B cell (primary cell): Measurements from ENCODE around the gene ZFR2. TPM values are rescaled to one million over a fixed set of nuclear protein-coding genes. Genes with fewer than 3 reads are reported as not detected.
"Not testable (repeated sequence)": the region's sequence is repeated elsewhere in the genome, so short reads cannot be mapped to it uniquely, and the experiment has no call there.

Experiments used
- ATAC-seq: fragments of 200-7000 bp; cut with Tn5 transposase; one replicate; pipeline ENCODE4 v1.10.0; 2021; ENCODE audit warnings: low read depth, mild to moderate bottlenecking, moderate number of reproducible peaks, moderate library complexity
- CTCF ChIA-PET: fragments of 350-600 bp; sonication (Branson Sonifier 250); formaldehyde crosslinking; loops from one replicate; lab custom pipeline; 2021; ENCODE audit warnings: antibody characterized with exemption, inconsistent platforms; lab: Charles Lee
- POLR2A ChIA-PET: fragments of 350-600 bp; sonication (Branson Sonifier 250); formaldehyde crosslinking; loops from one replicate; lab custom pipeline; 2021; ENCODE audit warnings: antibody characterized with exemption; lab: Charles Lee
- DNase-seq: peaks from one replicate; pipeline ENCODE4 v3.0.0; 2013
- H2AFZ ChIP-seq: 2 replicates; pipeline ENCODE4 v1.6.1; 2012; ENCODE audit warnings: mild to moderate bottlenecking, low read depth, low read length; ENCODE audit not compliant: insufficient read depth, poor library complexity, severe bottlenecking
- H3K27ac ChIP-seq, 2 donors: 1 replicate in 1 of 2; 2 replicates in 1 of 2; pipeline ENCODE4 v1.5.1; 2012 to 2013; ENCODE audit warnings: low read length in 2 of 2, mild to moderate bottlenecking in 2 of 2, moderate library complexity in 1 of 2
- H3K27me3 ChIP-seq, 4 experiments: fragments of 200-600 bp in 1 of 4; sonication (generic) in 1 of 4; replicated peaks in 1 of 4; 1 replicate in 2 of 4; 2 replicates in 2 of 4; pipeline versions ENCODE4 v1.6.1 to v1.7.0; 2013 to 2016; ENCODE audit warnings: low read length in 3 of 4, mild to moderate bottlenecking in 2 of 4, mixed read lengths in 1 of 4, moderate library complexity in 1 of 4; ENCODE audit not compliant: insufficient read depth in 4 of 4, control insufficient read depth in 3 of 4; ENCODE audit errors: control extremely low read depth in 1 of 4
- H3K36me3 ChIP-seq, 2 experiments: replicated peaks in 1 of 2; 1 replicate in 1 of 2; 2 replicates in 1 of 2; pipeline versions ENCODE4 v1.6.1 to v1.7.1; 2013; ENCODE audit warnings: low read length in 1 of 2; ENCODE audit not compliant: insufficient read depth in 2 of 2, control insufficient read depth in 1 of 2; ENCODE audit errors: control extremely low read depth in 1 of 2, extremely low read depth in 1 of 2
- H3K4me1 ChIP-seq, 2 donors: fragments of 200-600 bp in 1 of 2; sonication (generic) in 1 of 2; 1 replicate in 1 of 2; 2 replicates in 1 of 2; pipeline versions ENCODE4 v1.5.1 to v1.6.1; 2013 to 2017; ENCODE audit warnings: low read length in 2 of 2; ENCODE audit not compliant: control insufficient read depth in 2 of 2, insufficient read depth in 2 of 2
- H3K4me2 ChIP-seq: replicated peaks from 2 replicates; pipeline ENCODE3; 2012; ENCODE audit warnings: mild to moderate bottlenecking, low read depth, low read length; ENCODE audit not compliant: poor library complexity, severe bottlenecking
- H3K4me3 ChIP-seq, 5 experiments: fragments of 200-600 bp in 1 of 5; sonication (generic) in 1 of 5; 1 replicate in 3 of 5; 2 replicates in 2 of 5; pipeline versions ENCODE4 v1.5.1 to v1.7.0; 2011 to 2016; ENCODE audit warnings: low read length in 4 of 5, mild to moderate bottlenecking in 4 of 5, low read depth in 2 of 5, control low read depth in 1 of 5, moderate library complexity in 1 of 5; ENCODE audit not compliant: insufficient read depth in 1 of 5; ENCODE audit errors: control extremely low read depth in 1 of 5, extremely low read depth in 1 of 5
- H3K79me2 ChIP-seq: fragments of 200-600 bp; sonication (generic); one replicate; pipeline ENCODE4 v1.6.0; 2016; ENCODE audit warnings: low read length; ENCODE audit not compliant: control insufficient read depth, insufficient read depth
- H3K9ac ChIP-seq: fragments of 200-600 bp; sonication (generic); 2 replicates; pipeline ENCODE4 v1.6.1; 2017; ENCODE audit warnings: mild to moderate bottlenecking, low read length, moderate library complexity
- H3K9me3 ChIP-seq, 3 donors: one replicate each; pipeline versions ENCODE4 v1.6.1 to v1.7.1; 2013; ENCODE audit warnings: low read length in 2 of 3; ENCODE audit not compliant: control insufficient read depth in 2 of 3, insufficient read depth in 1 of 3; ENCODE audit errors: control extremely low read depth in 1 of 3
- H4K20me1 ChIP-seq: 2 replicates; pipeline ENCODE4 v1.6.0; 2012; ENCODE audit warnings: mild to moderate bottlenecking, low read length; ENCODE audit not compliant: insufficient read depth, control insufficient read depth, poor library complexity, severe bottlenecking
- H3K27ac Mint-ChIP-seq: one replicate; pipeline ENCODE4 v1.8.0; 2021; ENCODE audit warnings: mixed read lengths
- H3K27me3 Mint-ChIP-seq: one replicate; pipeline ENCODE4 v1.8.0; 2021; ENCODE audit warnings: mixed read lengths
- H3K4me1 Mint-ChIP-seq: one replicate; pipeline ENCODE4 v1.8.0; 2021; ENCODE audit warnings: mixed read lengths
- H3K4me3 Mint-ChIP-seq: one replicate; pipeline ENCODE4 v1.8.0; 2021; ENCODE audit warnings: mixed read lengths
- H3K9me3 Mint-ChIP-seq: one replicate; pipeline ENCODE4 v1.8.0; 2022; ENCODE audit warnings: mixed read lengths; ENCODE audit not compliant: insufficient read depth
- EZH2 ChIP-seq: IDR thresholded peaks from 2 replicates; pipeline ENCODE4 v1.6.1; 2012; ENCODE audit warnings: borderline replicate concordance, low read depth, mild to moderate bottlenecking, moderate library complexity, low read length; ENCODE audit not compliant: insufficient read depth, poor library complexity, severe bottlenecking
- WGBS: methylation state at CpG from one replicate; pipeline ENCODE4 v1.1.5; 2013; ENCODE audit warnings: missing lambda C conversion rate; ENCODE audit not compliant: insufficient coverage; 5-methylcytosine and 5-hydroxymethylcytosine counted together
- intact Hi-C: fragments of 100-400 bp; cut with micrococcal nuclease; formaldehyde crosslinking; loops from one replicate; pipeline ENCODE4 v1.10.0; 2022
- polyA plus RNA-seq: library from polyadenylated mRNA; depleted of rRNA; stranded (reverse); fragments of >200 nt; gene quantifications from 2 replicates; pipeline ENCODE4 v1.2.3, GENCODE V29; 2012
- total RNA-seq, 2 donors: library from RNA; stranded (reverse); fragments of 120-200 nt in 1 of 2; gene quantifications; 1 replicate in 1 of 2; 2 replicates in 1 of 2; pipeline versions ENCODE4 v1.2.3 to v1.2.4, GENCODE V29; 2013 to 2022
- TF ChIP-seq, protein P1 (sequence below): fragments of 200-600 bp; IDR thresholded peaks from one replicate; pipeline ENCODE4 v1.8.0; 2022; ENCODE audit warnings: antibody characterized with exemption, mild to moderate bottlenecking

Gene ZFR2
- total and polyA plus RNA-seq, 2 donors (not counting 1 experiment from before 2014, with no cell fraction given): 0.36 to 0.39 TPM

DNA sequence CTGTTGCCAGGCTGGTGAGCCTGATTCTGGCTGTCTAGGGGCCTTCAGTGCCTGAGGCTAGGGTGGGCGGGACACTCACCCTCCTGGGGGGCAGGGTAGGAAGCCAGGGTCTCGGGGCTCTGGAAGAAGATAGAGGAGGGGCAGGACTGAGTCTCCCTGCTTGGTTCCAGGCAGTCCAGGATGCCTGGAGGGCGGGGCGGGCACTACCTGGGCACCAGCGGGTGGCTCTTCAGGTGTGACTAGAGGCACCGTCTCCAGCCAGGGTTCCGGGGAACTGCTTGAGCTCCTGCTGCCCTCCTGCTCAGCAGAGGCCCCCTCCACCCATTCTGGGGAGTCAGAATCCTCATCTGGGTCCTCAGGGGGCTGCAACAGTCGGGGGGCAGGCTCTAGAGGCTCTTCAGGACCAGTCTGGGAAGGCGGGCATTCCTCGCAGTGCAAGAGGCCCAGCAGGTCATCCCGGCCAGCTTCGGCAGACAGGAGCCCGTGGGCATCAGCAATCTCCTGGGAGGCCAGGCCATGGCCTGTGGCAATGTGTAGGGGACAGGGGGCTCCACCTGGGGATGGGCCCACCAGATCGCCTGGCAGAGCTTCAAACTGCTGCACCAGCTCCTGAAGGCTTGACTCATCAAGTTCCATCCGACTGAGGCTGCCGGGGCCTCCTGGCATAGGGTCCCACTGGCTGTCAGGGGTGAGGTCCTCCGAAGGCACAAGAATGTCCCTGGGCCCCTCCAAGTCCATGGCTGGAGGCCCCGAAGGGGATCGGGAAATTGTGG, 109.2 kb downstream of the ZFR2 start:
- Histone ChIP-seq H3K9ac (no peak overlapping the region), H3K36me3 (peaks cover 0 to 18% of the 10 kb centered on the region in 2 experiments), H2AFZ (no peak overlapping the region), H3K4me3 (no peak overlapping the region), H3K27ac (no peak overlapping the region), H3K4me1 (peaks cover 25 to 35% of the 10 kb centered on the region in 2 donors), H3K27me3 (no peaks in the 10 kb centered on the region), H3K4me2 (peak overlapping the region; percentile 37), H3K79me2 (peaks cover 56% of the 10 kb centered on the region), H4K20me1 (peaks cover 22% of the 10 kb centered on the region), H3K9me3 (peaks cover 0 to 3% (median 0%) of the 10 kb centered on the region in 3 donors)
- Mint-ChIP-seq H3K4me1 (peaks cover 43% of the 10 kb centered on the region), H3K4me3 (peak overlapping the region; percentile 94), H3K9me3 (no peaks in the 10 kb centered on the region), H3K27me3 (no peaks in the 10 kb centered on the region), H3K27ac (no peak overlapping the region)
- DNase-seq (no peak), ATAC-seq (no peak)
- 96% methylated on average over 19 of the region's 19 CpGs for WGBS
- ChIA-PET CTCF (interaction anchor here (0.5 to 2.4 kb wide), 2 partner anchors 39 to 62 kb away, joined by 3 to 10 read pairs; no protein-coding TSS in a partner anchor), POLR2A (no interaction called here)
- intact Hi-C loops: loop anchor here (5.0 to 10.0 kb wide), 7 partner anchors 187 to 1925 kb away; partner anchors contain the start of genes CHAF1A, DPP9, EEF2 and FZR1
- TF ChIP-seq EZH2: no peak
- TF ChIP-seq, protein P1, sequence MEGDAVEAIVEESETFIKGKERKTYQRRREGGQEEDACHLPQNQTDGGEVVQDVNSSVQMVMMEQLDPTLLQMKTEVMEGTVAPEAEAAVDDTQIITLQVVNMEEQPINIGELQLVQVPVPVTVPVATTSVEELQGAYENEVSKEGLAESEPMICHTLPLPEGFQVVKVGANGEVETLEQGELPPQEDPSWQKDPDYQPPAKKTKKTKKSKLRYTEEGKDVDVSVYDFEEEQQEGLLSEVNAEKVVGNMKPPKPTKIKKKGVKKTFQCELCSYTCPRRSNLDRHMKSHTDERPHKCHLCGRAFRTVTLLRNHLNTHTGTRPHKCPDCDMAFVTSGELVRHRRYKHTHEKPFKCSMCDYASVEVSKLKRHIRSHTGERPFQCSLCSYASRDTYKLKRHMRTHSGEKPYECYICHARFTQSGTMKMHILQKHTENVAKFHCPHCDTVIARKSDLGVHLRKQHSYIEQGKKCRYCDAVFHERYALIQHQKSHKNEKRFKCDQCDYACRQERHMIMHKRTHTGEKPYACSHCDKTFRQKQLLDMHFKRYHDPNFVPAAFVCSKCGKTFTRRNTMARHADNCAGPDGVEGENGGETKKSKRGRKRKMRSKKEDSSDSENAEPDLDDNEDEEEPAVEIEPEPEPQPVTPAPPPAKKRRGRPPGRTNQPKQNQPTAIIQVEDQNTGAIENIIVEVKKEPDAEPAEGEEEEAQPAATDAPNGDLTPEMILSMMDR: no peak

DNA sequence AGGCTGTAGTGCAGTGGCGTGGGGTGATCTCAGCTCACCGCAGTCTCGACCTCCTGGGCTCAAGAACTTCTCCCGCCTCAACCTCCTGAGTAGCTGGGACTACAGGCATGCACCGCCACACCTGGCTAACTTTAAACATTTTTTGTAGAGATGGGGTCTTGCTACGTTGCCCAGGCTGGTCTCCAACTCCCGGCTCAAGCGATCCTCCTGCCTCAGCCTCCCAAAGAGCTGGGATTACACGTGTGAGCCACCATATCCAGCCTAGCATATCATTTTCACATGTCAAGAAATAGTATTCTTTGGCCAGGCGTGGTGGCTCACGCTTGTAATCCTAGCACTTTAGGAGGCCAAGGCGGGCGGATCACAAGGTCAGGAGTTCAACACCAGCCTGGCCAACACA, 110.5 kb downstream of the ZFR2 start:
- H3K4me3 ChIP-seq, H3K27ac ChIP-seq, H3K9ac ChIP-seq, H3K4me3 Mint-ChIP-seq, H3K27ac Mint-ChIP-seq, CTCF ChIA-PET, H2AFZ ChIP-seq, H3K27me3 Mint-ChIP-seq, ATAC-seq, H3K9me3 ChIP-seq, intact Hi-C loops, DNase-seq, POLR2A ChIA-PET, H3K4me2 ChIP-seq, H3K9me3 Mint-ChIP-seq, H3K27me3 ChIP-seq: not testable (repeated sequence)
- peaks cover 24 to 32% of the 10 kb centered on the region in 2 donors for H3K4me1 ChIP-seq
- H3K36me3 ChIP-seq: peaks cover 0 to 18% of the 10 kb centered on the region in 2 experiments
- H3K79me2 ChIP-seq: peaks cover 53% of the 10 kb centered on the region
- 92% methylated on average over 10 of the region's 13 CpGs for WGBS
- H3K4me1 Mint-ChIP-seq: peaks cover 43% of the 10 kb centered on the region
- H4K20me1 ChIP-seq: peaks cover 33% of the 10 kb centered on the region

DNA sequence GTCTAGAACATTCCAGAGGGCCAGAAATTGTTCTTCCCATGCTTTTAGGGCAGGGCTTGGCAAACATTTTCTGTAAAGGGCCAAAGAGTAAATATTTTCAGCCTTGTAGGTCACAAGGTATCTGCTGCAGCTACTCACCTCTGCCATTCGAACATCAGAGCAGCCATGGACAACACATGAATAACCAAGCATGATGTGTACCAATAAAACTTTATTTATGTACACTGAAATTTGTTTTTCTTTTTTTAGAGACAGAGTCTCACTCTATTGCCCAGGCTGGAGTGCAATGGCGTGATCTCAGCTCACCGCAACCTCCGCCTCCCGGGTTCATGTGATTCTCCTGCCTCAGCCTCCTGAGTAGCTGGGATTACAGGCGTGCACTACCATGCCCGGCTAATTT, 111.1 kb downstream of the ZFR2 start:
- H3K9me3 Mint-ChIP-seq, POLR2A ChIA-PET, H3K27me3 Mint-ChIP-seq, H3K4me3 ChIP-seq, CTCF ChIA-PET, H3K27ac ChIP-seq, H3K4me3 Mint-ChIP-seq, intact Hi-C loops, H3K9me3 ChIP-seq, H3K27me3 ChIP-seq, H2AFZ ChIP-seq, H3K27ac Mint-ChIP-seq, H3K4me2 ChIP-seq, ATAC-seq, H3K9ac ChIP-seq, DNase-seq: not testable (repeated sequence)
- Histone ChIP-seq H3K36me3 (peaks cover 0 to 21% of the 10 kb centered on the region in 2 experiments), H3K79me2 (peaks cover 50% of the 10 kb centered on the region), H3K4me1 (peaks cover 20 to 28% of the 10 kb centered on the region in 2 donors), H4K20me1 (peaks cover 30% of the 10 kb centered on the region)
- WGBS: 100% methylated on average over 4 of the region's 7 CpGs
- H3K4me1 Mint-ChIP-seq: peaks cover 37% of the 10 kb centered on the region
